ENCODE data around the gene HMGN3. TPM values are rescaled to one million over a fixed set of nuclear protein-coding genes. Genes with fewer than 3 reads are reported as not detected.

Gene HMGN3
- total and polyA plus RNA-seq, 2 of the 13 experiments (the other 11 are each of a cell fraction or from before 2014, with no cell fraction given), result 67.9 to 145 TPM

GRCh38 chr6:79188107-79188506, 46.4 kb downstream of the HMGN3 start:
- Histone ChIP-seq H3K9me3 (ENCODE audit: low read length) (peaks cover 7% of the 10 kb centered on the region), H3K27ac (ENCODE audit: extremely low read length, insufficient read depth, low read length) (no peak overlapping the region), H2AFZ (ENCODE audit: low read length) (no peak overlapping the region), H3K4me3 (replicated peaks in 1 of 3; ENCODE audit: insufficient read depth in 1 of 3, low read depth in 2 of 3, low read length in 3 of 3) (no peak overlapping the region), H4K20me1 (ENCODE audit: insufficient read depth, low read length) (no peaks in the 10 kb centered on the region), H3K4me1 (ENCODE audit: insufficient read depth, low read length) (peaks cover 24% of the 10 kb centered on the region), H3K4me2 (ENCODE audit: low read depth, low read length) (no peak overlapping the region), H3K79me2 (ENCODE audit: insufficient read depth, low read length) (no peaks in the 10 kb centered on the region), H3K27me3 (ENCODE audit: control insufficient read depth in 1 of 2, insufficient read depth in 2 of 2, low read length in 2 of 2) (peaks cover 0 to 2% of the 10 kb centered on the region in 2 experiments; a peak in 1 of 5 replicates), H3K36me3 (replicated peaks in 1 of 2; ENCODE audit: control insufficient read depth in 1 of 2, insufficient read depth in 2 of 2, low read length in 2 of 2) (no peaks in the 10 kb centered on the region), H3K9ac (ENCODE audit: insufficient read depth, low read depth, low read length) (no peak overlapping the region)
- ATAC-seq, result no peak
- ChIA-PET POLR2A (no interaction called here), CTCF (ENCODE audit: low intra/inter-chr PET ratio, low total read pairs) (no interaction called here)
- intact Hi-C loops (cut with micrococcal nuclease; ENCODE audit: unreplicated experiment) (no loop called here), in situ Hi-C loops (cut with HindIII; ENCODE audit: extremely low pct_ligation_motif_present, low pct_unique_long_range_greater_than_20kb) (no loop called here)
- 24% methylated on average over 2 of the region's 2 CpGs for WGBS (ENCODE audit: low lambda C conversion rate)
- BruUV-seq (replicated peaks), result no TSS peak
- no peak for DNase-seq (ENCODE audit: low spot score)
- FAIRE-seq, result no peak
- peak; percentile 20; the same call in 1 of the 2 replicates for TF ChIP-seq CEBPB (IDR thresholded peaks at IDR 0.05; ENCODE audit: borderline replicate concordance, low read depth, low read length)
- no peak for TF ChIP-seq CREBL2 (CRISPR knock-in tag; IDR thresholded peaks at IDR 0.05; ENCODE audit: borderline replicate concordance)
- TF ChIP-seq RAD51 (IDR thresholded peaks at IDR 0.05; ENCODE audit: borderline replicate concordance), result no peak
- TF ChIP-seq ZNF7 (CRISPR knock-in tag; IDR thresholded peaks at IDR 0.05), result no peak

GRCh38 chr6:79186564-79186963, 47.9 kb downstream of the HMGN3 start:
- FAIRE-seq, result no peak
- no TSS peak for BruUV-seq (replicated peaks)
- TF ChIP-seq RXRB (CRISPR knock-in tag; IDR thresholded peaks at IDR 0.05; ENCODE audit: borderline replicate concordance) (peak; percentile 14; the same call in 1 of the 2 replicates), NR3C1 (CRISPR knock-in tag; IDR thresholded peaks at IDR 0.05) (no peak), MIXL1 (CRISPR knock-in tag; IDR thresholded peaks at IDR 0.05) (peak; percentile 44; the same call in 1 of the 2 replicates), MAX (IDR thresholded peaks at IDR 0.05) (0 out of 2 replicates have a peak, but pooled peaks have one; percentile 23), ATF5 (CRISPR knock-in tag; IDR thresholded peaks at IDR 0.05; ENCODE audit: low read depth) (no peak), ZNF331 (CRISPR knock-in tag; IDR thresholded peaks at IDR 0.05) (no peak), HNF4A (CRISPR knock-in tag; IDR thresholded peaks at IDR 0.05) (peak; percentile 61; the same call in 1 of the 2 replicates), GATAD1 (CRISPR knock-in tag; IDR thresholded peaks at IDR 0.05) (no peak), MTA3 (CRISPR knock-in tag; IDR thresholded peaks at IDR 0.05) (no peak), ZNF567 (CRISPR knock-in tag; IDR thresholded peaks at IDR 0.05; ENCODE audit: borderline replicate concordance) (no peak), ZNF83 (CRISPR knock-in tag; IDR thresholded peaks at IDR 0.05; ENCODE audit: borderline replicate concordance) (no peak), ZNF772 (CRISPR knock-in tag; IDR thresholded peaks at IDR 0.05) (no peak), FLYWCH1 (CRISPR knock-in tag; IDR thresholded peaks at IDR 0.05) (no peak), HOMEZ (CRISPR knock-in tag; IDR thresholded peaks at IDR 0.05; ENCODE audit: low read depth) (peak; percentile 68; the same call in 1 of the 2 replicates), SAP130 (CRISPR knock-in tag; IDR thresholded peaks at IDR 0.05; ENCODE audit: low read depth) (peak; percentile 30; the same call in 1 of the 2 replicates)

More at GRCh38 chr6:79186564-79186963, 47.9 kb downstream of the HMGN3 start:
- H3K4me3 ChIP-seq (replicated peaks in 1 of 3; ENCODE audit: insufficient read depth in 1 of 3, low read depth in 2 of 3, low read length in 3 of 3), result no peak overlapping the region
- H3K4me2 ChIP-seq (ENCODE audit: low read depth, low read length), result peak overlapping the region; percentile 31
- peak; percentile 78 for ATAC-seq
- POLR2A ChIA-PET, result no interaction called here
- intact Hi-C loops (cut with micrococcal nuclease; ENCODE audit: unreplicated experiment), result no loop called here
- H3K79me2 ChIP-seq (ENCODE audit: insufficient read depth, low read length), result no peaks in the 10 kb centered on the region
- no peaks in the 10 kb centered on the region for H3K36me3 ChIP-seq (replicated peaks in 1 of 2; ENCODE audit: control insufficient read depth in 1 of 2, insufficient read depth in 2 of 2, low read length in 2 of 2)
- 13% methylated on average over 5 of the region's 5 CpGs for WGBS (ENCODE audit: low lambda C conversion rate)
- no peaks in the 10 kb centered on the region for H4K20me1 ChIP-seq (ENCODE audit: insufficient read depth, low read length)
- no peak overlapping the region for H3K27ac ChIP-seq (ENCODE audit: extremely low read length, insufficient read depth, low read length)
- no peak overlapping the region for H2AFZ ChIP-seq (ENCODE audit: low read length)
- DNase-seq (ENCODE audit: low spot score), result peak; percentile 6
- CTCF ChIA-PET (ENCODE audit: low intra/inter-chr PET ratio, low total read pairs), result no interaction called here
- in situ Hi-C loops (cut with HindIII; ENCODE audit: extremely low pct_ligation_motif_present, low pct_unique_long_range_greater_than_20kb), result no loop called here
- H3K9me3 ChIP-seq (ENCODE audit: low read length), result peaks cover 7% of the 10 kb centered on the region
- H3K9ac ChIP-seq (ENCODE audit: insufficient read depth, low read depth, low read length), result no peak overlapping the region
- peaks cover 20% of the 10 kb centered on the region for H3K4me1 ChIP-seq (ENCODE audit: insufficient read depth, low read length)
- peaks cover 0 to 2% of the 10 kb centered on the region in 2 experiments; a peak in 1 of 5 replicates for H3K27me3 ChIP-seq (ENCODE audit: control insufficient read depth in 1 of 2, insufficient read depth in 2 of 2, low read length in 2 of 2)

Measured in HepG2 (cell line).